ENCODE results near the gene PADI2.

PADI2 gene

DNA sequence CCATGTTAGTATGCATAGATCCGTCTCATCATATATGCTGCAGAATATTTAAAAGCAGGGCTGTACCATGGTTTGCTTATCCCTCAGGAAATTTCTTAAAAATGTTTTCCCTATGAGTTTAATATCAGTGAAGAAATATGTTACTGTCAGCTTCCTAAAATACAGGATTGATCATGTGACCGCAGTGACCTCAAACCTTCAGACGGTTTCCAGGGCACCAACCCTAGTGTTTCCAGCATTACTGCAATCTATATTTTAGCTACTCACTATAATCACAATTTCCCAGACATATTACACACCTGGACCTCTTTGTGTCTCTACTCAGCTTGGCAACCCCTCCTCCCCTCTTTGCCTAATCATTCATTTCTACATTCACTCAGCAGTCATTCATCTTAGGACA is 57.8 kb downstream of the PADI2 start:
- in situ Hi-C loops (cut with MboI; ENCODE audit: low sequenced_read_pairs), result no loop called here

DNA sequence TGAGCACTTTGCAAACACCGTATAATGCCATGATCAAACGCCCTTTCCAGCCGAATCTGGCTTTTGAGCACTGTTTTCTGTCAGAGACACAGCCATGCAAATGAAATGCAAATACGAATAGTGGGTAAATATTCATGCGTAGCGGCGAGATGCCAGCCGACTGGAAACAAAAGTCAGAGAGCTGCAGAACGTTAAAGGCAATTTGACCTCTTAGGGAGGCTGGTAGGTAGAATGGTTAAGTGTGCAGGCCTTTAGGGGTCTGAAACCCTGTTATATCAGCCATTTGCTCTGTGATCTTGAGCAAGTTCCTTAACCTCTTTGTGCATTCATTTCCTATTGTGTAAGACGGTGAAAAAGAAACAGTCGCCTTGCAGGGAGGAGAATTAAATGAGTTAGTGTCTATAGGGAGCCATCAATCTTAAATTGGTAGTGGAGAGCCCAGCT is 58.9 kb downstream of the PADI2 start:
- in situ Hi-C loops (cut with MboI; ENCODE audit: low sequenced_read_pairs), result no loop called here

DNA sequence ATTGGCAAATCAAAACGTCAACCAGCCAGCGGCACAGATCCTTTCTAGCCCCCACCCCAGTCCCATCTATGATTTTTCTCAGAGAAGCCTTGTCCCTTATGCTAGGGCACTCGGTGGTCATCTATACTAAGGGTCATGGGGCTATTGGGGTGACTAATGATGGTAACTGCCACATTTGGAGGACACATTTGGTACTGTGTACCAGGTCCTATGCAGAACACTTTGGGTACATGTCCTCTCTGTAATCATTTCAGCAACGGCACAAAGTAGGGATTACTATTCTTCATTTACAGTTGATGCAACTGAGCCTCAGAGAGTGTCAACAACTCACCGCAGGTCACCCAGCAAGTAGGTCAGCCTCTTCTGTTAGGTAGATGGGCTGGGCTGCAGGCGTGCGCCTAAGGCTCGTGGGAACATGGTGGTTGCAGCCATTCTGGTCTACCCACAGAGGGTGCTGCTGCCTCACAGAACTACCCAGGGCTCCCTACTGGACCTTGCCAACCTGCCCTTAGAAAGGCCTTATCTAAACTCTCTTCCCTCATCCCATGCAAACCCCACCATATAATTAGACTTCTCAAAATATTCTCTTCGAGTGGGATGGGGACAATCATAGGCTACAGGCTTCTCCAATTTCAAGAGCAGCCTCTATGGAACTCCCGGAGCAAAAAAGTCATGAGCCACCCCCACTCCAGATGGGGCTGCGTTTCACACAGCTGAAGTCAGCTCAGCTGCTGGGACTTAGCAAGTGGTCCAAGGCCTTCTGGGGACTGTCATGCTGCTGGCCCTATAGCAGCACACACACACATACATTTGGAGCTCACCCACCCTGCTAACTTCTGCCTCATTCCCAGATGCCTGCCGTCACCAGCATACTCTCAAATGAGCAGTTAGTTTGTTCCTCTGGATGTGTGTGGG is 59.6 kb downstream of the PADI2 start:
- in situ Hi-C loops (cut with MboI; ENCODE audit: low sequenced_read_pairs), result no loop called here

DNA sequence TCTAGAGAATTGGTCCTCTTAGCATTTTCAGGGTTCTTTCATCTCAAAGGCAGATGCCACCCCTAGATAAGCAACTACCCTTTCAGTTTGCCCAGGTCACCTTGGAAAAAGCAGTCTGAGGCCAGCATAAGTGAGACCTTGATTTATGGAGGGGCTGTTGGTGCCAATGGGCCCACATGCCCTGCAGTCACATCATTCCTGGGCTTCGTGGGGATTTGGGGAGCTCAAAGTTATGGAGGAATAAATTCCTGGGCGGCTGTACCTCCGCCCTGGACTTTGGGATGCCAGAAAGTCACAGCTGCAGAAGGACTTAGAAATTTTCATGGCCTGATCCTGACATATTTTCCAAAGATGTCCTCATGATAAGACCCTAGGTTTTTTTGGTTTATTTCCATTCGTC is 62.7 kb downstream of the PADI2 start:
- in situ Hi-C loops (cut with MboI; ENCODE audit: low sequenced_read_pairs), result no loop called here

GRCh38 chr1:17055801-17056200 is 63.5 kb downstream of the PADI2 start:
- in situ Hi-C loops (cut with MboI; ENCODE audit: low sequenced_read_pairs), result no loop called here

- in situ Hi-C loops (cut with MboI; ENCODE audit: low sequenced_read_pairs), result no loop called here
Observed at GRCh38 chr1:17053685-17054410, 65.4 kb downstream of the PADI2 start, which contains the start of gene SDHB. SDHB (minus strand) TSS chr1:17054032; CDS start chr1:17054019, 13 bp downstream.

DNA sequence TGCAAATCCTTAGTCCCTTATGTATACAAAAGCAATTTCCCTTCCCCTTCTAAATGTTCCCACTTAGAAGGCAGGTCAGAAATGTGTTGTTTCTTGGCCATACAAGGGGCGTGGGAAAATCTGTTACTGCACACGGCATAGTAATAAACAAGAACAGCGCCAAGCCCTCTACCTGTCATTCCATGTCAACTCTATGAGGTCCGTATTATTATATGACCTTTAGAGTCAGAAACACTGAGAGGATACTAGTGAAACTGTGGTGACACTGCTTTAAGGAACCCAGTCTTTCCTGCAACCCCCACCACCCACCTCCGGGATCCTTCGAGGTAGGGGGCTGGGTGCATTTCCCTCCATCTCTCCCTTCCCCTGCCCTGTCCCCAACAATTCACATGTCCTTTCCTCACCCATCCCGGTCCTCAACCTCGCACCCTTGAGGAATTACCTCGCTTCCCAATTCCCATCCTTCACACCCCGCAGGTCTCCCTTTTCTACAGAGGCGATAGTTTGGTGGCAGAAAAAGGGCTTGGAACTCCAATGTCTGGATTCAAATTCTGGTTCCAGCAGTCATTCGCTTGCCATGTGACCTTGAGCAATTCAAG is 66.1 kb downstream of the PADI2 start:
- in situ Hi-C loops (cut with MboI; ENCODE audit: low sequenced_read_pairs), result no loop called here

DNA sequence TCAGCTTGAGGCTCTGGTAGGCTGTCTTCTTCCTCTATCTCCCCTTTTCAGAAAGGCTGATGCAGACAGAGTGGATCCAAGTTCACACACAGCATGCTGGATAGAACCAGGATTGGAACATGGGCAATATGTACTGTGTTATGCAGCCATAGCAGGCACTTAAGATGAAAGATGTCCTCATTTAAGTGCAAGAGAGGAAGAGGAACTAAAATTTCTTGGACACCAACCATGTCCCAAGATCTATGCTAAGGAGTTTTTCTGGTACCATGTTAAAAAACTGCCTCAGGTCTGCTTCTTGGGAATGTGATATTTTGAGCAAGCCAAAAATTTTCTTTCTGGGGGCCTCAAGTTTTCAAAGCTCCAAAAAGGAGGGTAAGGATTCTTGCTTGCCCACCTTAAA is 66.6 kb downstream of the PADI2 start:
- in situ Hi-C loops (cut with MboI; ENCODE audit: low sequenced_read_pairs), result no loop called here

- in situ Hi-C loops (cut with MboI; ENCODE audit: low sequenced_read_pairs), result no loop called here
Observed at GRCh38 chr1:17052038-17052437, 67.2 kb downstream of the PADI2 start.

GRCh38 chr1:17047924-17048323 is 71.3 kb downstream of the PADI2 start:
- in situ Hi-C loops (cut with MboI; ENCODE audit: low sequenced_read_pairs), result no loop called here

GRCh38 chr1:17046334-17046657 is 73.0 kb downstream of the PADI2 start:
- in situ Hi-C loops (cut with MboI; ENCODE audit: low sequenced_read_pairs), result no loop called here

- in situ Hi-C loops (cut with MboI; ENCODE audit: low sequenced_read_pairs), result no loop called here
Observed at GRCh38 chr1:17045634-17046333, 73.5 kb downstream of the PADI2 start.

- in situ Hi-C loops (cut with MboI; ENCODE audit: low sequenced_read_pairs), result no loop called here
Observed at GRCh38 chr1:17045150-17045549, 74.1 kb downstream of the PADI2 start.

- in situ Hi-C loops (cut with MboI; ENCODE audit: low sequenced_read_pairs), result no loop called here
Observed at GRCh38 chr1:17043676-17044075, 75.6 kb downstream of the PADI2 start.

- in situ Hi-C loops (cut with MboI; ENCODE audit: low sequenced_read_pairs), result no loop called here
Observed at GRCh38 chr1:17040135-17040534, 79.1 kb downstream of the PADI2 start.

- in situ Hi-C loops (cut with MboI; ENCODE audit: low sequenced_read_pairs), result no loop called here
Observed at GRCh38 chr1:17039522-17039921, 79.7 kb downstream of the PADI2 start.

- in situ Hi-C loops (cut with MboI; ENCODE audit: low sequenced_read_pairs), result no loop called here
Observed at GRCh38 chr1:17033481-17033880, 85.8 kb downstream of the PADI2 start.

- in situ Hi-C loops (cut with MboI; ENCODE audit: low sequenced_read_pairs), result no loop called here
Observed at GRCh38 chr1:17032741-17033140, 86.5 kb downstream of the PADI2 start.

DNA sequence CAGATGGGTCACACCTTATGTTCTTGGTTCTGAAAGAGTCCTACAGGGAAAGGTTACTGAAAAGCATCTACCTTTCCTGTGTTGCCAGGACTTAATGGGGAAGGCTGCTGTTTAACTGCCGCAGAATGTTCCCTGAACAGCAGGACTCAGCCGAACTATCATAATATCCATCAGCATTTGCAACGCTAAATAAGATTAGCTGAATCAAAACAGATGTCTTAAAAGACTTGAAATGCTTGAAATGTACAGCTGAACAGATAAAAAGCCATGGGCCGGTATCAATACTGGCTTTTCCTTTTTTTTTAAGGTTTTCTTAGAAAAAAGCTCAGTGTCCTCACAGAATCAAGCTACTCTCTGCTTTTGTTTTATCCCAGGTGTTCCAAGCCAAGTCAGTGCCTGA is 87.8 kb downstream of the PADI2 start:
- in situ Hi-C loops (cut with MboI; ENCODE audit: low sequenced_read_pairs), result no loop called here

GRCh38 chr1:17030206-17030605 is 89.0 kb downstream of the PADI2 start:
- in situ Hi-C loops (cut with MboI; ENCODE audit: low sequenced_read_pairs), result no loop called here

GRCh38 chr1:17028662-17029188 is 90.5 kb downstream of the PADI2 start:
- in situ Hi-C loops (cut with MboI; ENCODE audit: low sequenced_read_pairs), result no loop called here

Measured in HL-60/S4 treated with phorbol 12-myristate 13-acetate at 8.2 ng/mL for 4 days and 3 days (cell line).